Measurements from ENCODE around the gene OXT. TPM values are rescaled to one million over a fixed set of nuclear protein-coding genes. Genes with fewer than 3 reads are reported as not detected.

Gene OXT
- total and polyA plus RNA-seq, 2 of the 13 experiments (the other 11 are each of a cell fraction or from before 2014, with no cell fraction given) = not detected

- no peak for TF ChIP-seq PAXIP1 (CRISPR knock-in tag; conservative IDR thresholded peaks at IDR 0.05)
- TF ChIP-seq ZNF563 (CRISPR knock-in tag; IDR thresholded peaks at IDR 0.05) = peak; percentile 33; the same call in 1 of the 2 replicates
- 0 out of 2 replicates have a peak, but pooled peaks have one; percentile 36 for TF ChIP-seq KLF6 (CRISPR knock-in tag; IDR thresholded peaks at IDR 0.05)
- TF ChIP-seq ZFP41 (CRISPR knock-in tag; IDR thresholded peaks at IDR 0.05; ENCODE audit: borderline replicate concordance) = peak; percentile 58; the same call in 1 of the 2 replicates
- 0 out of 2 replicates have a peak, but pooled peaks have one; percentile 15 for TF ChIP-seq ZFX (CRISPR knock-in tag; IDR thresholded peaks at IDR 0.05; ENCODE audit: low read depth)
- TF ChIP-seq ZNF761 (CRISPR knock-in tag; conservative IDR thresholded peaks at IDR 0.05) = no peak
- peak; percentile 20 for TF ChIP-seq MED1 (CRISPR knock-in tag; IDR thresholded peaks at IDR 0.05)
- no peak for TF ChIP-seq ZNF710 (CRISPR knock-in tag; IDR thresholded peaks at IDR 0.05; ENCODE audit: borderline replicate concordance)
- TF ChIP-seq HNF1B (CRISPR knock-in tag; IDR thresholded peaks at IDR 0.05) = 0 out of 2 replicates have a peak, but pooled peaks have one; percentile 3
- no peak for TF ChIP-seq SMARCC2 (IDR thresholded peaks at IDR 0.05)
- no peak for TF ChIP-seq THYN1 (CRISPR knock-in tag; IDR thresholded peaks at IDR 0.05; ENCODE audit: borderline replicate concordance, low read depth)
- TF ChIP-seq SMAD3 (CRISPR knock-in tag; IDR thresholded peaks at IDR 0.05) = no peak
- no peak for TF ChIP-seq ZNF333 (CRISPR knock-in tag; IDR thresholded peaks at IDR 0.05; ENCODE audit: borderline replicate concordance)
- peak; percentile 24; the same call in 1 of the 2 replicates for TF ChIP-seq LBX2 (CRISPR knock-in tag; IDR thresholded peaks at IDR 0.05; ENCODE audit: borderline replicate concordance)
- 0 out of 2 replicates have a peak, but pooled peaks have one; percentile 20 for TF ChIP-seq RFXAP (CRISPR knock-in tag; IDR thresholded peaks at IDR 0.05; ENCODE audit: borderline replicate concordance)
- TF ChIP-seq ZFP91 (CRISPR knock-in tag; IDR thresholded peaks at IDR 0.05; ENCODE audit: borderline replicate concordance) = peak; percentile 41; the same call in 1 of the 2 replicates
Observed at GRCh38 chr20:3072530-3073250, 1.3 kb downstream of the OXT start (continued).
